Measurements from ENCODE around the gene CACNA1S. TPM values are rescaled to one million over a fixed set of nuclear protein-coding genes. Genes with fewer than 3 reads are reported as not detected.

The CACNA1S gene
- total and polyA plus RNA-seq, 2 of the 4 experiments (the other 2 are of a cell fraction): not detected

GRCh38 chr1:201013991-201014815 is 98.0 kb downstream of the CACNA1S start:
- DNase-seq: no peak
- Histone ChIP-seq H2BK20ac (ENCODE audit: low read depth, low read length) (no peak overlapping the region), H4K91ac (ENCODE audit: insufficient read depth, low read depth, low read length) (no peak overlapping the region), H3K79me1 (ENCODE audit: low read depth in 1 of 2, low read length in 2 of 2) (no peaks in the 10 kb centered on the region), H3K9me3 (ENCODE audit: control insufficient read depth, insufficient read depth, low read length) (no peaks in the 10 kb centered on the region), H3K18ac (ENCODE audit: low read depth, low read length) (no peak overlapping the region), H2AK9ac (replicated peaks; ENCODE audit: low read depth, low read length, poor library complexity) (peak overlapping the region; percentile 39), H3K23ac (ENCODE audit: low read depth, low read length) (no peak overlapping the region), H2BK120ac (ENCODE audit: low read depth, low read length) (no peak overlapping the region), H3K27ac (ENCODE audit: insufficient read depth, low read length) (no peak overlapping the region), H2AK5ac (ENCODE audit: low read depth, low read length) (no peak overlapping the region), H2BK15ac (ENCODE audit: low read depth, low read length) (no peak overlapping the region), H4K5ac (ENCODE audit: low read depth, low read length) (no peak overlapping the region), H4K20me1 (ENCODE audit: insufficient read depth, low read length) (0 out of 2 replicates have a peak, but pooled peaks cover 4% of the 10 kb centered on the region), H2BK5ac (ENCODE audit: low read depth, low read length, poor library complexity, severe bottlenecking) (no peak overlapping the region), H3K4me1 (ENCODE audit: control insufficient read depth, insufficient read depth, low read length) (no peaks in the 10 kb centered on the region), H3K9ac (ENCODE audit: low read depth, low read length) (no peak overlapping the region), H4K8ac (ENCODE audit: low read depth in 2 of 2, low read length in 2 of 2) (no peak overlapping the region), H2AFZ (replicated peaks; ENCODE audit: low read length, poor library complexity) (peak overlapping the region; percentile 33), H3K4ac (ENCODE audit: low read depth, low read length) (no peak overlapping the region), H3K4me3 (ENCODE audit: insufficient read depth, low read depth, low read length) (no peak overlapping the region), H3K14ac (replicated peaks; ENCODE audit: low read depth, low read length) (no peak overlapping the region), H3K4me2 (ENCODE audit: low read depth, low read length) (no peak overlapping the region), H3K27me3 (ENCODE audit: control insufficient read depth, insufficient read depth, low read length) (peaks cover 61% of the 10 kb centered on the region), H3K56ac (ENCODE audit: extremely low read depth, insufficient read depth, low read length) (no peak overlapping the region), H3K9me1 (ENCODE audit: insufficient read depth, low read length) (no peaks in the 10 kb centered on the region; the same call in 1 of the 2 replicates), H3K36me3 (ENCODE audit: control insufficient read depth, insufficient read depth, low read length) (no peaks in the 10 kb centered on the region)
- no TSS peak for BruUV-seq (replicated peaks)
- dilution Hi-C loops (cut with HindIII; ENCODE audit: low sequenced_read_pairs, unreplicated experiment) (no loop called here), intact Hi-C loops (cut with micrococcal nuclease) (no loop called here), in situ Hi-C loops (cut with MboI; ENCODE audit: low sequenced_read_pairs) (no loop called here)
- ChIA-PET POLR2A (ENCODE audit: unreplicated experiment) (no interaction called here), CTCF (no interaction called here)
- ATAC-seq (ENCODE audit: low read depth): no peak
- 54% methylated on average over 4 of the region's 33 CpGs; no CpG with 5 or more reads in 1 of the 2 experiments for WGBS, 2 experiments (ENCODE audit: extremely low coverage in 2 of 2, insufficient read length in 1 of 2)
- TF ChIP-seq MXI1 (IDR thresholded peaks at IDR 0.05; ENCODE audit: borderline replicate concordance, low read depth, low read length) (no peak), MAFK (IDR thresholded peaks at IDR 0.05; ENCODE audit: low read depth, low read length) (no peak), RFX5 (IDR thresholded peaks at IDR 0.05; ENCODE audit: low read depth, low read length) (no peak), RCOR1 (IDR thresholded peaks at IDR 0.05; ENCODE audit: insufficient replicate concordance, low read length) (no peak), CHD1 (IDR thresholded peaks at IDR 0.05; ENCODE audit: low read depth, low read length) (no peak), RAD21 (IDR thresholded peaks at IDR 0.05; ENCODE audit: low read length) (no peak), POLR2A (IDR thresholded peaks at IDR 0.05; ENCODE audit: low read depth, low read length) (no peak), NFE2L2 (IDR thresholded peaks at IDR 0.05; ENCODE audit: low read depth, low read length) (no peak), MAZ (IDR thresholded peaks at IDR 0.05; ENCODE audit: borderline replicate concordance, low read depth, low read length) (no peak), FOS (IDR thresholded peaks at IDR 0.05; ENCODE audit: low read depth, low read length) (no peak), ELK1 (IDR thresholded peaks at IDR 0.05; ENCODE audit: borderline replicate concordance, low read depth, low read length) (no peak), BHLHE40 (IDR thresholded peaks at IDR 0.05; ENCODE audit: low read depth, low read length) (no peak), USF2 (IDR thresholded peaks at IDR 0.05; ENCODE audit: low read depth, low read length) (no peak), CEBPB (IDR thresholded peaks at IDR 0.05; ENCODE audit: low read depth, low read length) (no peak)
- TF ChIP-seq, protein P1, sequence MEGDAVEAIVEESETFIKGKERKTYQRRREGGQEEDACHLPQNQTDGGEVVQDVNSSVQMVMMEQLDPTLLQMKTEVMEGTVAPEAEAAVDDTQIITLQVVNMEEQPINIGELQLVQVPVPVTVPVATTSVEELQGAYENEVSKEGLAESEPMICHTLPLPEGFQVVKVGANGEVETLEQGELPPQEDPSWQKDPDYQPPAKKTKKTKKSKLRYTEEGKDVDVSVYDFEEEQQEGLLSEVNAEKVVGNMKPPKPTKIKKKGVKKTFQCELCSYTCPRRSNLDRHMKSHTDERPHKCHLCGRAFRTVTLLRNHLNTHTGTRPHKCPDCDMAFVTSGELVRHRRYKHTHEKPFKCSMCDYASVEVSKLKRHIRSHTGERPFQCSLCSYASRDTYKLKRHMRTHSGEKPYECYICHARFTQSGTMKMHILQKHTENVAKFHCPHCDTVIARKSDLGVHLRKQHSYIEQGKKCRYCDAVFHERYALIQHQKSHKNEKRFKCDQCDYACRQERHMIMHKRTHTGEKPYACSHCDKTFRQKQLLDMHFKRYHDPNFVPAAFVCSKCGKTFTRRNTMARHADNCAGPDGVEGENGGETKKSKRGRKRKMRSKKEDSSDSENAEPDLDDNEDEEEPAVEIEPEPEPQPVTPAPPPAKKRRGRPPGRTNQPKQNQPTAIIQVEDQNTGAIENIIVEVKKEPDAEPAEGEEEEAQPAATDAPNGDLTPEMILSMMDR (conservative IDR thresholded peaks at IDR 0.05; ENCODE audit: low read depth, low read length): no peak

Data from IMR-90 (cell line).